ENCODE measurements around the gene PCSK6. TPM values are rescaled to one million over a fixed set of nuclear protein-coding genes. Genes with fewer than 3 reads are reported as not detected.

Gene PCSK6
- total and polyA plus RNA-seq, 2 of the 8 experiments (the other 6 are each of a cell fraction or from before 2014, with no cell fraction given): 1.9 to 4.0 TPM

DNA sequence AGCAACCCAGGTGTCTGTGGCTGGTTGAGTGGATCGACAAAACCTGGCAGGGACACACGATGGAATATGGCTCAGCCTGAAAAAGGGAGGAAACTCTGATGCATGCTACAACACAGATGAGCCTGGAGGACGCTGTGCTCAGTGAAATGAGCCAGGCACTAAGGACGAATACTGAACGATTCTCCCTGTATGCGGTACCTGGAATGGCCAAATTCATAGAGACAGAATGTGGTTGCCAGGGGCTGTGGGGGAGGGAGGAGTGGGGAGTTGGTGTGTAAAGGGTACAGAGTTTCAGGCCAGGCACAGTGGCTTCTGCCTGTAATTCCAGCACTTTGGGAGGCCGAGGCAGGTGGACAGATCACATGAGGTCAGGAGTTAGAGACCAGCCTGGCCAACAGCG lies 35.1 kb downstream of the PCSK6 start:
- no peak overlapping the region for H2BK12ac ChIP-seq (ENCODE audit: low read depth, low read length)
- no peak overlapping the region for H2BK15ac ChIP-seq (ENCODE audit: low read length)
- CTCF ChIA-PET (ENCODE audit: partially characterized antibody): no interaction called here
- no peak overlapping the region for H3K4me3 ChIP-seq (ENCODE audit: extremely low read depth in 1 of 4, insufficient read depth in 2 of 4, low read depth in 3 of 4, low read length in 4 of 4)
- no peak overlapping the region for H4K5ac ChIP-seq (ENCODE audit: insufficient read length, low read depth, low read length)
- H3K27me3 ChIP-seq (replicated peaks in 1 of 4; ENCODE audit: control insufficient read depth in 3 of 4, extremely low read depth in 1 of 4, insufficient read depth in 3 of 4, low read length in 3 of 4): no peaks in the 10 kb centered on the region
- no peaks in the 10 kb centered on the region for H3K79me1 ChIP-seq (ENCODE audit: low read depth, low read length)
- H2BK120ac ChIP-seq (replicated peaks; ENCODE audit: low read depth, low read length): no peak overlapping the region
- H3K23ac ChIP-seq (ENCODE audit: insufficient read length): no peak overlapping the region
- DNase-seq (ENCODE audit: low read depth in 1 of 2, low spot score in 2 of 2) (no peak), FAIRE-seq (no peak)
- no peak overlapping the region for H3K14ac ChIP-seq (ENCODE audit: insufficient read length)
- H2AFZ ChIP-seq (ENCODE audit: low read length): no peak overlapping the region
- no peak overlapping the region for H3K4ac ChIP-seq (replicated peaks; ENCODE audit: insufficient read length, low read depth, low read length)
- H3K4me1 ChIP-seq (replicated peaks in 1 of 4; ENCODE audit: control insufficient read depth in 3 of 4, insufficient read depth in 4 of 4, low read length in 3 of 4): peaks cover 0 to 10% (median 1%) of the 10 kb centered on the region in 4 experiments; a peak in 3 of 7 replicates
- H3K9ac ChIP-seq (replicated peaks in 1 of 4; ENCODE audit: extremely low read depth in 1 of 4, low read depth in 3 of 4, low read length in 3 of 4): no peak overlapping the region
- H3K4me2 ChIP-seq (ENCODE audit: insufficient read depth in 1 of 2, low read depth in 2 of 2, low read length in 2 of 2): no peak overlapping the region
- H4K20me1 ChIP-seq (replicated peaks in 1 of 2; ENCODE audit: control insufficient read depth in 1 of 2, insufficient read depth in 2 of 2, low read length in 2 of 2): no peaks in the 10 kb centered on the region
- no peak overlapping the region for H2AK5ac ChIP-seq (ENCODE audit: low read depth, low read length)
- H4K91ac ChIP-seq (replicated peaks; ENCODE audit: insufficient read length, low read length): no peak overlapping the region
- H3K23me2 ChIP-seq (ENCODE audit: low read depth, low read length): no peaks in the 10 kb centered on the region
- H2BK5ac ChIP-seq (ENCODE audit: low read depth, low read length): no peak overlapping the region
- H3K79me2 ChIP-seq (ENCODE audit: control insufficient read depth in 1 of 2, insufficient read depth in 2 of 2, low read length in 2 of 2): no peaks in the 10 kb centered on the region
- H4K8ac ChIP-seq (ENCODE audit: extremely low read depth, insufficient read depth, low read length): no peak overlapping the region; the same call in 1 of the 2 replicates
- POLR2A ChIA-PET (ENCODE audit: partially characterized antibody): no interaction called here
- H3K9me3 ChIP-seq (ENCODE audit: insufficient read depth in 2 of 2, low read depth in 1 of 2, low read length in 1 of 2): no peaks in the 10 kb centered on the region
- H3K56ac ChIP-seq (replicated peaks; ENCODE audit: insufficient read length, low read depth, low read length): no peak overlapping the region
- no peaks in the 10 kb centered on the region for H3K36me3 ChIP-seq (ENCODE audit: control insufficient read depth in 2 of 4, insufficient read depth in 4 of 4, low read length in 3 of 4)
- no peak overlapping the region for H3K18ac ChIP-seq (ENCODE audit: extremely low read depth, low read length)
- no peak overlapping the region for H2BK20ac ChIP-seq (ENCODE audit: low read length)
- no peak overlapping the region for H3K27ac ChIP-seq (ENCODE audit: low read depth, low read length)
- 88% methylated on average over 7 of the region's 8 CpGs; no CpG with 5 or more reads in 1 of the 2 experiments for WGBS, 2 experiments (ENCODE audit: extremely low coverage in 1 of 2, insufficient coverage in 1 of 2, insufficient read length in 1 of 2, insufficient replicate concordance in 2 of 2, low coverage in 1 of 2, low lambda C conversion rate in 2 of 2, missing lambda C conversion rate in 1 of 2)

Measured in H1 (cell line).